ENCODE data around the gene TMEM151B.

TMEM151B gene

DNA sequence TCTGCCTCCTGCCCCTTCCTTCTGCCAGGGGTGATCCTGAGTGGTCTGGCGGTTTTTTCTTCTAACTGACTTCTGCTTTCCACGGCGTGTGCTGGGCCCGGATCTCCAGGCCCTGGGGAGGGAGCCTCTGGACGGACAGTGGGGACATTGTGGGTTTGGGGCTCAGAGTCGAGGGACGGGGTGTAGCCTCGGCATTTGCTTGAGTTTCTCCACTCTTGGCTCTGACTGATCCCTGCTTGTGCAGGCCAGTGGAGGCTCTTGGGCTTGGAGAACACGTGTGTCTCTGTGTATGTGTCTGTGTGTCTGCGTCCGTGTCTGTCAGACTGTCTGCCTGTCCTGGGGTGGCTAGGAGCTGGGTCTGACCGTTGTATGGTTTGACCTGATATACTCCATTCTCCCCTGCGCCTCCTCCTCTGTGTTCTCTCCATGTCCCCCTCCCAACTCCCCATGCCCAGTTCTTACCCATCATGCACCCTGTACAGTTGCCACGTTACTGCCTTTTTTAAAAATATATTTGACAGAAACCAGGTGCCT lies 36.6 kb upstream of the TMEM151B start:
- no peak for DNase-seq

DNA sequence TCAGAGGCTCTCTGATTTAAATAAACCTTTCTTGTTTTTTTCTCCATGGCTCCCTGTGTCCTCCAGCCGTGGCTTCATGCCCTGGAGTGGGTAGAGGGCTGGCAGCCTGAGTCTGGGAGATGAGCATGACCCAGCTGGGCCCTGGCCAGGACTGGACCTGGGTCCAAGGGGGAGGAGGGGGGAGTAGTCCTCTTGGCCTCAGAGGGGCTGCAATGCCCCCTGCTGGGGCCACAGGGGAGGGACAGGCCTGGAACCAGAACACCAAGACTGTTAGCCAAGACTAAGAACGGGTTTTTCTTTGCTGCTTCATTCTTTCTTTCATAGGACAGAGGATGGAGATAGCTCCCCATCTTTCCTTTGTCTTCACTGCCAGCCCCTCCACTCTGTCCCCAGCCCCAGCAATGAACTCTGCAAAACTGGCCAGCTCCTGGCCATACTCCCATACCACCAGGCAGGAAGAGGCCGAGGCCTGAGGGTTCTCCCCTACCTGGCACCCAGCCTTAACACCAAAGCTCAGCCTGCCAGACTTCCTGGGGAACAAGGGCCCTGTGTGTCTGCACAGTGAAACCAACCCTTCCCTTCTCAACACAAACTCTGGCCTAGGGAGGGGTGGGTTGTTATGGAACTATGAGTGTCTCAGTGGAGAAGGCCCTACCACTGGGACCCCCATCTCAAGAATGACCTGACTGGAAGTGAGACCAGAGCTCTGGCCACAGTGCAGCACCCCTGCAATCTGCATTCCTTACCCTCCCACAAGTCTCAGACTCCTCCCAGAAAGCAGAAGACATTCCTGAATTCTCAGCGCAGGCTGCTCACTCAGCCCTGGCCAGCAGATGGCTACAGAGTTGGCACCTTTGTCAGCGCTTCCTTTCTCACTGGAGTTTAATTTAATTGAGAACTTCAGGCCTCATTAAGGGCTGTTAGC lies 35.9 kb upstream of the TMEM151B start:
- no peak for DNase-seq

DNA sequence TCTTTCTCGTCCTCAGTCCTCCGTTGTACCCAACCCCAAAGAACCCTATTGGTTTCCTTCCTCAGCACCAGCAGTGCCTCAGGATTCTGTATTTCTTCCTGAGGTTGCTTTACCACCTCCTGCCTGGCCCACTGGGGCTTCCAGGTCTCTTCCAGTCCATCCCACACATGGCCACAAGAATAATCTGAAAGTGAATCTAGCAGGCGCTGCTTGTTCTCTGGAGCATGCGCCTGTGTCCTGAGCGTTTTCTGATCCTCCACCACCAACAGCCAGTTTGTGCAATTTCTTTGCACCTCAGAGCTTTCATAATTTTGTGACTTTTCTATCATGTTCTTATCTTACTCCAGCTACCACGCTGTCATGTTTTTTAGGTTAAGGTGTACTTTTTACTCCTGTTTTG lies 35.0 kb upstream of the TMEM151B start:
- DNase-seq: no peak

DNA sequence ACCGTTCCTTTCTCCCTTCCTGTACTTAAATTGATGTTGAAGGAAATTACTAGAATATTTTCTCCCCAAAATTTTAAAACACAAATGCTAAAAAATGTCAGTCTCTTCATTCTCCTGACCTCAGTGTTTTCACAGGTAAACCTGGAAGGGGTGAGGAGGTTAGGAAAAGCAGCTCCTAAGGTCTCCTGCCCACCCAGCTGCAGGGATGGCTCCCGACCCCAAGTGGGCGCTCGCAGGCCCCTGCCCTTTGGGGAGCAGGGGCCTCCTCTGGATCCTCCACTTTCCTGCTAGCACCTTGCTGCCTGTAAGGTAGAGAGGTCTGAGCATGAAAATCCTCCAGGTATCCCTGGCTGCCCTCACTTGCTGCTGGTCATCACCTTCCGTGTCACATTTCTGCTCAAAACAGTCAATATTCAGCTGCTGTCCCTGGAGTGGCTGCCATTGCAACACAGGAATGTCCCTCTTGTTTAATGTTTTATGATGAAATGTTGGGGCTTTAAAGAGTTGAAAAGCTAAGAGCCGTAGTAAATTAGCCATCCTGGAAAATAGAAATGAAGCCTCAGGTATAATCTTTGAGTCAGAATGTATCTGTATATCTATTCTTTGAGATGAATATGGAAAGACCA lies 34.2 kb upstream of the TMEM151B start:
- no peak for DNase-seq

DNA sequence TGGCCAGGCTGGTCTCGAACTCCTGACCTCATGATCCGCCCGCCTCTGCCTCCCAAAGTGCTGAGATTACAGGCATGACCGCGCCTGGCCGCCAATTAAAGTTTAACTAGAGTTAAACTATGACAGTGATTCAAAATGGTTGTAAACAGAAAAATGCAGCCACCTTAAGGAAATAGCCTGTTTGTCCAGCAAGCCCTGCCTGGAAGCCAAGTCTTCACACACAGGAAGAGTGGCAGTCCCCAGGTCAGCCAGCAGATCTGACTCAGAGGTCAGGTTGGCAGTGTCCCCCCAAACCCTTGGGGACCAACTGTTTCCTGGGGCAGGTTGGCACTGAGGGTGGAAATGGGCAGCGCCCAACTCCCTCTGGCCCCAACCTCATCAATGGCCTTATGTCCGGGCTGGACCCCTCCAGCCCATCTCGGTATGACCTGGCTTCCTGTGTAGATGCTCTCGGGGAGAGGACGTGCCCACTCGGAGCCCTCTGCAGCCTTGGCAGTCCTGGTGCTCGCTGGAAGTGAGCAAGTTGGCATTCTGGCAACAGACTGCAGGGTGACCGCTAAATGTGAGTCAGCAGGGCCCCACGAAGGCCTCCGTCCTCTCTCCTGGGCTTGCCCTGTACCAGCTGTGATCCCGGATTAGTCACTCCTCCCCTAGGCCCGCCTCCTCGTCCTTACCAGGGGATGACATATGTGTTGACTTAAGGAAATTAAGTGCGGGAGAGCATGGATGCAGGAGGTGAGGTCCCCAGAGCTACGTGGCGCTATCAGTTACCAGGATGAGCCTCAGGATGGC lies 33.0 kb upstream of the TMEM151B start:
- DNase-seq: peak; percentile 86

DNA sequence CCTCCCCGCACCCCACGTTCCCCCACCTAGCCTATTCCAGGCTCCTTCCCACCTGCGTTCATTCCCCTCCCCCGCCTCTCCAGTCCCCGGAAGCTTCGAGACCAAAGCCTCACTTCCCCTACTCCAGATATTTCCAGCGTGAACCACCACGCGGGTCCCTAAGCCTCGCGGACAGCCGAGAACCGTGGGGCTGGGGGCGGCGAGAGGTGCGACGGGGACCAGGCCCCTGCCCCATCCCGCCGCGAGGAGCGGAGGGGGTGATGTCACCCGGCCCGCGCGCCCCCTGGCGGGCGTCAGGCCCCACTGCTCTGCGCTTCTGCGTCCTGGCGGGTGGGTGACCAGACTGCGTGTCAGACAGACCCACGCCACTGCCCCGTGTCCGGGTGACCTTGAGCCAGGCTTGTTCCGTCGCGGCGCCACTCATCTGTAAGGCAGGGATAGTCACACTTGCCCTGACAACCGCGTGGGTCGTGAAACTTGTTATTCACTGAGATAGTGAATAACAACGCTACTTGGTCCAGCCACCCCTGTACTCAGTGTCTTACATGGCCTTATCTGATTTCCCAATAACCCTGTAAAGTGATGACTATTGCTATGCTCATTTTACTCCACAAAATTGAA lies 32.3 kb upstream of the TMEM151B start:
- DNase-seq: peak; percentile 87

DNA sequence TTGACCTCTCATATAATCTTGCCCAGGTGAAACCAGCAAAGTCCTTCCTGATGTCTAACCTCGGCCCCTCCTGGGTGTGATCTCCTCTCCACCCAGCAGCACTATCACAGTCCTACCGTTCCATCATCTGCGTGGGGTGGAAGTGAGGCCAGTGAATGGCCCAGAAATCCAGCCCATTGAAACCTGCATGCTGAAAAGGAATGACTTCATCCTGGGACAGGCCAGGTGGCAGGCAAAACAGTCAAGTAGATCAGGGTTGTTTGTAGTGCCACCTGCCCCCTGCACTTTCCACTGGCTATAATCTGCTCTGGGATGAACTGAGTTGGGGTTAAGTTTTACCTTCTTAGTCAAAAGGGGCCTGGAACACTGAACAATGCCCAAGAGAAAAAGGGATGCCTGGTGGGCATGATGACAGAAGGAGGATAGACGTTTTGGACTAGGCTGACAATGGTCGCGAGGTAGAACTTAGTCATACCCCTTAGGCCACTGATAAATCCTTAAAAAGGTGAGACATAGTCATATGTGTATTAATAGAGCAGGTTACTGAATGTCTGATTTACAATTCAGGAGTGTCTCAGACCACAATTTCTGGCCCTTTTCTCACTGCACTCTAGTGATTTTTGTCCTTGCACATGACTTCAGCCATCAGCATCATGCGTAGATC lies 31.4 kb upstream of the TMEM151B start:
- no peak for DNase-seq

DNA sequence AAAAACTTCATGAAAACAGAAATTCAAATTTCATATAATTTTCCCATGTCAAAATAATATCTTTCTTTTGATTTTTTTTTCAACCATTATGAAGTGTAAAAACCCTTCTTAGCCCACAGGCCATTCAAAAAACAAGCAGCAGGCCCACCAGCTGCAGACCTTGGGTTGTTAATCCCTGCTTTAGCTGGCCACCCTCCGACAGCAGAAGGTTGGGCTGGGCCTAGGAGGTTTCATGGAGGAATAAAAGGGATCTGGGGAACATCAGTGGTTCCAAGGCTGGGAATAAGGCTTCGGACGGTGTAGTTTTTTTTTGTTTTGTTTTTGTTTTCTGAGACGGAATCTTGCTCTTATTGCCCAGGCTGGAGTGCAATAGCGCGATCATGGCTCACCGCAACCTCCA lies 26.9 kb upstream of the TMEM151B start:
- no peak for DNase-seq

DNA sequence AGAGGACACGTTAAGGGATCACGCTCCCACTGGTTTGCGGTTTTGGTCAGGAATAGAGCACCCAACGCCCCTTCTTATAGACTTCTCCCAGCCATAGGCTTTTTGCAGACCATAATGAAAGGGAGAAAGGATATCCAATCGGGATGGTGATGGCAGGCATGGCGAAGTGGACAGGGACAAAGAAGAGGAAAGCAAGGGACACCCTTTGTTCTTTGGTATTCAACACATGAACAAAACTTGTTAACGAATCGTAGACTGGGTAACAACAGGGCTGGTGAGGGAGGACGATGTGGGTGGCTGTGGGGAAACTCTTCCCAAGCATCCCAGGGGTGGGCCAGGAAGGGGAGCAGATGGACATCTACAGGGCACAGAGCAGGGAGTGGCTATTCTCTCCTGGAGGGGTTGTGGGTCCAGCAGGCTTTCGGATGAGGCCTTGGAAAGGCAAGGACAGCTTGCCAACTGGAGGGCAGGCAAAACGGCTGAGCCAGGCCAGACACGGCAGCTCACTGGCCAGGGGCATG lies 24.8 kb upstream of the TMEM151B start:
- no peak for DNase-seq

DNA sequence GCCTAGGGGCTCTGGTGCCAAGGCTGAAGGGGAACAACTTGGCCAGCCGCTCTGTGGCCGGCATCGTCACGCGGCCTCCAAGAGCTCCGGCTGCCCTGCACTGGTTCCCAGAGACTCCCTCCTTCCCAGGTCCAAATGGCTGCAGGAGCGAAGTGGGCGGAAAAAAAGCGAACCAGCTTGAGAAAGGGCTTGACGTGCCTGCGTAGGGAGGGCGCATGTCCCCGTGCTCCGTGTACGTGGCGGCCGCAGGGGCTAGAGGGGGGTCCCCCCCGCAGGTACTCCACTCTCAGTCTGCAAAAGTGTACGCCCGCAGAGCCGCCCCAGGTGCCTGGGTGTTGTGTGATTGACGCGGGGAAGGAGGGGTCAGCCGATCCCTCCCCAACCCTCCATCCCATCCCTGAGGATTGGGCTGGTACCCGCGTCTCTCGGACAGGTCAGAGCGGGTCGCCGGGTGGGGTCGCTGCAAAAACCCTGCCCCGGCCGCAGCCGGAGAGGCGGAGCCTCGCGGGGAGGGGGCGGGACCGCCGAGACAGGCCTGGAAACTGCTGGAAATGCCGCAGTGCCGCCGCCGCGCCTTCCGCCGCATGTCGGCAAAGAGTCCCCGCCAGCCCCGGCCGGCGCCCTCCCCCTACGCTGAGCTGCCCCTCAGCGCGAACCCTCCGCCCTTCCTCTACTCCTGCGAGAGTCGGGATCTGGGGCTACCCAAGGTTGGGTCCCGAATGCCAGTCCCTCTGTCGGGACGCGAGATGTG lies 24.2 kb upstream of the TMEM151B start:
- DNase-seq: peak; percentile 91

DNA sequence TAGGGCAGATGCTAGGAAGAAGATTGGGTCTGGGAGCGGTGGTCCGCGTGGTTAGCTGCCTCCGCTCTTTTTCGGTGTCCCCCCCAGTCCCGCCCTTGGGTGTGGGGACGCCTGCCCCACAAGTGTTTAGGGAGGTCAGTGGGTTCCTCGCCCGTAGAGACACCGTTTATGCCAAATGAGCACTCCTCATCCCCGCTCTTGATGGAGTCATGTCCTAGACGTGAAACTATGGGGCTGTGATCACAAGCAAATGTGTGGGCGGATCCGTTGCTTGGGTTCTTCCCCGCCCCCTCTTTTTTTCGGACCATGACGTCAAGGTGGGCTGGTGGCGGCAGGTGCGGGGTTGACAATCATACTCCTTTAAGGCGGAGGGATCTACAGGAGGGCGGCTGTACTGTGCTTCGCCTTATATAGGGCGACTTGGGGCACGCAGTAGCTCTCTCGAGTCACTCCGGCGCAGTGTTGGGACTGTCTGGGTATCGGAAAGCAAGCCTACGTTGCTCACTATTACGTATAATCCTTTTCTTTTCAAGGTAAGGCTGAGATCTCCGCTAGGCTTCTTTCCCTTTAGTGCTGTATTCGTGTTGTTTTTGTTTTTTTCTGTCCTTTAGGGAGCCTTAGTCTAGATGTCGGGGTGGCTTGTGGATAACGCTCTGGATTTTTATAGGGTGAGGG lies 23.4 kb upstream of the TMEM151B start, which contains the start of gene HSP90AB1:
Gene HSP90AB1, plus strand, starts transcription at position 439 of the 675 bp plus-strand sequence. CDS start 1,529 bp downstream, outside the sequence.
- DNase-seq: peak; percentile 98

DNA sequence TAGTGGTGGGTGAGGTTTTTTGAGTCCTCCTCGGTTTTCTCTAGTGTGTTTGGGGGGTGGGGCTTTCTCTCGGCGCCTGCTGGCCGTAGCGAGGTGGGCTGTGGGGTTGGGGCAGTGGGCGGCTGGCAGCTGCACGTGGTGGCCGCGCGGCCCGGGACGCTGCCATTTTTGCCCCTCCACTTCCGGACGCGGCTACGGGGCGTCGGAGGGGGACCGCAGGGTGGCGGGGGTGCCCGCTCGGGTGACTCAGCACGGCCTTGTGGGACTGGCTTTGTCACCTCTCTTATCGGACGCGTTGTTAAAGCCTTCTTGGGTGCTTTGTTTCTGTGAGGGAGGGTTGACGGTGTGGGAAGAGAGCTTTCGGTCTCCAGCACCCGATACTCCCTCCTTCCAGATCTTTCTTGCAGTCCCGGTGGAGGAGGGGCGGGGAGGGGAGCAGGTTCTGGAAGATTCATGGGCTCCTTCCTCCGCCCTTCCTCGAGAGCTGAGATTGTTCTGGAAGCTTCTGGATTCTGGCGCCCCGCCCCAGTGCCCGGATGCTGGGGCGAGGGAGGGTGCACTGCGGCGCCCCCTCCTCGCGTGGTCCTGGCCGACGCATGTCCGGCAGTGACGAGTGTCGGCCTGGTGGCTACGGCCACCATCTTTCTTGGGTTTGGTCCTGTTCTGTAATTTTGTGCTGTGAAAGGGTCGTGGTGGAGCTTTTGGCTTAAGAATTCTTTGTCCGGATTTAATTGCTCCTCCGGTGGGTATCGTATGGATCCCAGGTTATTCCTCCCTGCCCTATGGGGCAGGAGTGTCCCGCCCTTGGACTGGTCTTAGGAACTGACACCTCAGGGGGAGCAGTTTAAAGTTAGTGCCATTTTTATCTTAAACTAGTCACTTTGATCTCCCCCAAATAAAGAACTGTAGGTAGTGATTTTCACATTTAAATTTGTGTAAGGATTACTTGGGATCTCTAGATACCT lies 22.6 kb upstream of the TMEM151B start:
- peak; percentile 88 for DNase-seq

DNA sequence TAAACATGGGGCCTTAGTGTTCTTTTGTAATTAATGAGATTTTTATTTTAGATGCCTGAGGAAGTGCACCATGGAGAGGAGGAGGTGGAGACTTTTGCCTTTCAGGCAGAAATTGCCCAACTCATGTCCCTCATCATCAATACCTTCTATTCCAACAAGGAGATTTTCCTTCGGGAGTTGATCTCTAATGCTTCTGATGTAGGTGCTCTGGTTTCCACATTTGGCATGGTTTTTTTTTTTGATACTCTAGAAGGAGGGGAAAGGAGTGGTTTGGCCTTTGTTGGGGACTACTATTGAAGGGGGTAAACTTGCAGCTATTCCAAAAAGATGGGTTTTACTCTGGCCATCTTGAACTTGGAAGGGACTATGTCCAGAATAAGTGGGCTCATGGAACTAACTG lies 21.7 kb upstream of the TMEM151B start:
- no peak for DNase-seq

DNA sequence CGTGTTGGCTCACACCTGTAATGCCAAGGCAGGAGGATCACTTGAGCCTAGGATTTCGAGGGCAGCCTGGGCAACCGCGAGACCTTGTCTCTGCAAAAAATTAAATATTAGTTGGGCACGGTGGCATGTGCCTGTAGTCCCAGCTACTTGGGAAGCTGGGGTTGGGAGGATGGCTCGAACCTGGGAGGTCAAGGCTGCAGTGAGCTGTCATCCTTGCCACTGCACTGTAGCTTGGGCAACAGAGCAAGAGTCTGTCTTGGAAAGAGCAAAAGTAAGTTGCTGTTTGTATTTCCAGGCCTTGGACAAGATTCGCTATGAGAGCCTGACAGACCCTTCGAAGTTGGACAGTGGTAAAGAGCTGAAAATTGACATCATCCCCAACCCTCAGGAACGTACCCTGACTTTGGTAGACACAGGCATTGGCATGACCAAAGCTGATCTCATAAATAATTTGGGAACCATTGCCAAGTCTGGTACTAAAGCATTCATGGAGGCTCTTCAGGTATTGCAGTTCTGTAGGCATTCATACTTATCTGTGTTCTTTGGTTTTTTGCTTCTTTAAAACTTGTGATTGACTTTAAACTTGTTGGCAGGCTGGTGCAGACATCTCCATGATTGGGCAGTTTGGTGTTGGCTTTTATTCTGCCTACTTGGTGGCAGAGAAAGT lies 21.0 kb upstream of the TMEM151B start:
- no peak for DNase-seq

DNA sequence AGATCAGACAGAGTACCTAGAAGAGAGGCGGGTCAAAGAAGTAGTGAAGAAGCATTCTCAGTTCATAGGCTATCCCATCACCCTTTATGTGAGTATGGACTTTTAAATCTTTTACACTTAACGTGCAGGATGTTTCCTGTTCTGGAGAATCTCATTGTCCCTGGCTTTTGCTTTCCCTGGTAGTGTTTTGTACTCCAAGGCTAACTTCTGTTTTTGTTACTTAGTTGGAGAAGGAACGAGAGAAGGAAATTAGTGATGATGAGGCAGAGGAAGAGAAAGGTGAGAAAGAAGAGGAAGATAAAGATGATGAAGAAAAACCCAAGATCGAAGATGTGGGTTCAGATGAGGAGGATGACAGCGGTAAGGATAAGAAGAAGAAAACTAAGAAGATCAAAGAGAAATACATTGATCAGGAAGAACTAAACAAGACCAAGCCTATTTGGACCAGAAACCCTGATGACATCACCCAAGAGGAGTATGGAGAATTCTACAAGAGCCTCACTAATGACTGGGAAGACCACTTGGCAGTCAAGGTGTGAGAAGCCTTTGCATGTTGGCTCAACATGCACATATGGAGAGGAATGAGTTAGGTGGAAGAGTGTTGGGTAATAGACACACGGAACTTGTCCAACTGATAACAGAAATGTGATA lies 20.1 kb upstream of the TMEM151B start:
- DNase-seq: no peak

DNA sequence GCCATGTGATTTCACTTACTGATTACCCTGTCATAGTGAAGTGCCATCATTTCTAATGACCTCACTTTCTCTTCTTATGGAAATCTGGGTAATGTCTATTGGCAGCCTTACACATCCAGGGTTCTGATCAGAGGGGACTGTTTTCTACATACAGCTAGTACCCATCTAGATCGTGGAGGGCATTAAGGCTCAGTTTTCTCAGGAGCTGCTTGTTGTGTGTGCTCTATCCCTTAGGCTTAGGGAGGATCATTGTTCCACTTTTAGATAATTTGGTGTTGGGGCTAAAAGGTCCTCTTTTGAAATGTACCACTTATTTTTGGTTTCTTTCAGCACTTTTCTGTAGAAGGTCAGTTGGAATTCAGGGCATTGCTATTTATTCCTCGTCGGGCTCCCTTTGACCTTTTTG lies 19.5 kb upstream of the TMEM151B start:
- DNase-seq: no peak

DNA sequence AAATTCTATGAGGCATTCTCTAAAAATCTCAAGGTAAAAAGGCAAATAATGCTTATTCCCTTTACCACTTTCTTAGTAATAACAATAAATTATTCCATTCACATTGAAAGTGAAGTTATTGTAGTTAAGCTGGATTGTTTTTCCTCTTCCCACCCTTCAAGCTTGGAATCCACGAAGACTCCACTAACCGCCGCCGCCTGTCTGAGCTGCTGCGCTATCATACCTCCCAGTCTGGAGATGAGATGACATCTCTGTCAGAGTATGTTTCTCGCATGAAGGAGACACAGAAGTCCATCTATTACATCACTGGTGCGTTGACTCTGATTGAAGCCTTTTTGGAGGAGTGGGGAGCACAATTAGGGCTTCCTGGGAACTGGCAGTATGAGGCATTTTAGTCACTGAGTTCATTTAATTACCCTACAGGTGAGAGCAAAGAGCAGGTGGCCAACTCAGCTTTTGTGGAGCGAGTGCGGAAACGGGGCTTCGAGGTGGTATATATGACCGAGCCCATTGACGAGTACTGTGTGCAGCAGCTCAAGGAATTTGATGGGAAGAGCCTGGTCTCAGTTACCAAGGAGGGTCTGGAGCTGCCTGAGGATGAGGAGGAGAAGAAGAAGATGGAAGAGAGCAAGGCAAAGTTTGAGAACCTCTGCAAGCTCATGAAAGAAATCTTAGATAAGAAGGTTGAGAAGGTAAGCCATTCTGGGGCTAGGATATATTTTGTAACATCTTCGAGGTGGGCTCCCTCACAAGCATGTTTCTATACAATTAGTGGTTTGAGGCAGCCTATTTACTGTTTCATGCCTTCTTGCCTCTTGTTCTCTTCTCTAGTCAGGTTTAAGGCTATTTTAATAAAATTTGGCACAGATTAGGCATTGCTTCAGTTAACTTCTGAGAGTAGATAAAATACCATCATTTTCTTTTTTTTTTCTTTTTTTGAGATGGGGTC lies 18.4 kb upstream of the TMEM151B start:
- no peak for DNase-seq
